Hindlimb muscle (tissue), 1 donor: ENCODE measurements around the gene SORT1. TPM values are rescaled to one million over a fixed set of nuclear protein-coding genes. Genes with fewer than 3 reads are reported as not detected.

Source experiments
- polyA plus RNA-seq: library from polyadenylated mRNA; unstranded; fragments of 120-200 nt; gene quantifications from one replicate; pipeline ENCODE4 v1.2.1, GENCODE V29; 2013; ENCODE audit not compliant: insufficient read length

The SORT1 gene
- polyA plus RNA-seq, 1 donor, result 32.9 TPM

Other genes starting within 250 kb of the SORT1 start
- gene SARS1, start 184.0 kb downstream of the SORT1 start, polyA plus RNA-seq, result 83.1 TPM
- 4.1 TPM for gene CELSR2, start 148.4 kb downstream of the SORT1 start, polyA plus RNA-seq
- 11.1 TPM for gene PSRC1, start 114.8 kb downstream of the SORT1 start, polyA plus RNA-seq
- 0.94 TPM for gene MYBPHL, start 90.9 kb downstream of the SORT1 start, polyA plus RNA-seq
- 52.5 TPM for gene PSMA5, start 28.5 kb upstream of the SORT1 start, polyA plus RNA-seq
- 289 TPM for gene SYPL2, start 68.6 kb upstream of the SORT1 start, polyA plus RNA-seq
- gene ATXN7L2, start 86.0 kb upstream of the SORT1 start, polyA plus RNA-seq, result 31.2 TPM
- gene CYB561D1, start 96.2 kb upstream of the SORT1 start, polyA plus RNA-seq, result 11.5 TPM
- 14.8 TPM for gene AMIGO1, start 111.8 kb upstream of the SORT1 start, polyA plus RNA-seq
- 3.1 TPM for gene GPR61, start 142.0 kb upstream of the SORT1 start, polyA plus RNA-seq
- gene GNAI3, start 150.7 kb upstream of the SORT1 start, polyA plus RNA-seq, result 6.4 TPM
- not detected for gene GNAT2, start 221.7 kb upstream of the SORT1 start, polyA plus RNA-seq
- gene AMPD2, start 221.9 kb upstream of the SORT1 start, polyA plus RNA-seq, result 27.6 TPM